Coronary artery (tissue), 2 donors: ENCODE results near the gene ZBTB47.
A peak's percentile ranks its signal among the peaks of the same experiment; 100 is the strongest.

Experiments
- DNase-seq: peaks from one replicate; pipeline ENCODE4 v3.0.0-alpha.2; 2017; ENCODE audit warnings: low spot score
- H3K27ac ChIP-seq, 2 donors: fragments of 200-600 bp; sonication (generic); one replicate each; pipeline ENCODE4 v1.5.1; 2016 to 2019
- H3K4me3 ChIP-seq: fragments of 200-600 bp; sonication (generic); 2 replicates; pipeline ENCODE4 v1.5.1; 2016; ENCODE audit warnings: mild to moderate bottlenecking, moderate library complexity
- CTCF ChIP-seq: fragments of 200-600 bp; sonication (generic); IDR thresholded peaks from one replicate; pipeline ENCODE4 v1.5.1; 2019; ENCODE audit warnings: antibody characterized with exemption

Gene ZBTB47

DNA sequence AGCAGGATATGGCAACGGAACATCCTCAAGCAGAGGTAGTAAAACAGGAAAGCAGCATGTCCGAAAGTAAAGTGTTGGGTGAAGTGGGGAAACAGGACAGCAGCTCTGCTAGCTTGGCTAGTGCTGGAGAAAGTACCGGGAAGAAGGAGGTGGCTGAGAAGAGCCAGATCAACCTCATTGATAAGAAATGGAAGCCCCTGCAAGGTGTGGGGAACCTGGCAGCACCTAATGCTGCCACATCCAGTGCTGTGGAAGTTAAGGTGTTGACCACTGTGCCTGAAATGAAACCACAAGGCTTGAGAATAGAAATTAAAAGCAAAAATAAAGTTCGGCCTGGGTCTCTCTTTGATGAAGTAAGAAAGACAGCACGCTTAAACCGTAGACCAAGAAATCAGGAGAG is 14.3 kb upstream of the ZBTB47 start:
- TF ChIP-seq CTCF = no peak
- no peak overlapping the region for H3K4me3 ChIP-seq
- DNase-seq = no peak
- H3K27ac ChIP-seq = no peak overlapping the region

DNA sequence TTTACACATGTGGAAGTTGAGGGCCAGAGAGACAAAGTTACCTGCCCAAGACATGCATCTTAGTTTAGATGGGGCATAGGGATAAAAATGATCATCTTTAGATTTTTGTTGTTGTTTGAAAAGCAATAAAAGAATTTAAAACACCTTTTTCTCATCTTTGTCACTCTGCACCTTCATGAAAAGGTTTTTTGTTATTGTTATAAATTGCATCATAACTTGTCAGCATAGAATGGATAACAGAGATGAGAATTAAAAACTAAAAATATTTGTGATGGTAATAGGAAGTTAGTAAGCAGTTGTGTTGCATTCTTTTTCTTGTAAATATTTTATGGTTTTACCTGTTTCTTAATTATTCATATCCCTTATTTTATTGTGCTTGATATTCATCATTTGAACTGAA is 13.4 kb upstream of the ZBTB47 start:
- TF ChIP-seq CTCF = no peak
- no peak overlapping the region for H3K4me3 ChIP-seq
- DNase-seq = no peak
- no peak overlapping the region for H3K27ac ChIP-seq

DNA sequence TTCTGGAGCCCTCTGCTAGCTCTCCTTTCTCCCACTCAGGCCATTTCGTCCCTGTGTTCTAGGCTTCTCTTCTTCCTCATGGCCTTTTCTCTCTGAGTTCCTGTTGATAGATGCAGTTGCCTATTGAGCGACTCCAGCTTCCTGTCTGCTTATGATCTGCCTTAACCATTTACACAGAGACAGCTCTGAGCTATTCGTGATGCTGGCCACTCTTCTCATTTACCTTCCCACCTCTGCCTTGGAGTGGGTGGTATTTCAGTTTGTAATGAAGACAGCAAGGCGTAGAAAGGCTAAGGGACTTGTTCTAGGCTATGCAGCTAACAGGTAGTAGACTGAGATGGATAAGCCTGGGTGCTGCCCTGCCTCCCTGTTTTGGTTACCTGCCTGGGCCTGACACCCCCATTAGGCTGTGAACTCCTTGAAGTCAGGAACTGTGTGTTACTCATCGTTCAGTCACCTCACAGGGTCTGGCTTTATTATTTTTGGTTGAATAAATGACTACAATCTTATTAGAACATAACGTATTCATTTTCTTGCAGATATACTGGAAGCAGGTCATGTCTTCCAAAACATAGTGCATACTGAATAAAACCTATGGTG is 12.6 kb upstream of the ZBTB47 start:
- TF ChIP-seq CTCF = no peak
- no peak for DNase-seq
- H3K4me3 ChIP-seq = no peak overlapping the region
- no peak overlapping the region for H3K27ac ChIP-seq

GRCh38 chr3:42647821-42648459 is 5.6 kb upstream of the ZBTB47 start:
- Histone ChIP-seq H3K27ac (no peak overlapping the region), H3K4me3 (no peak overlapping the region)
- no peak for DNase-seq
- TF ChIP-seq CTCF = no peak

DNA sequence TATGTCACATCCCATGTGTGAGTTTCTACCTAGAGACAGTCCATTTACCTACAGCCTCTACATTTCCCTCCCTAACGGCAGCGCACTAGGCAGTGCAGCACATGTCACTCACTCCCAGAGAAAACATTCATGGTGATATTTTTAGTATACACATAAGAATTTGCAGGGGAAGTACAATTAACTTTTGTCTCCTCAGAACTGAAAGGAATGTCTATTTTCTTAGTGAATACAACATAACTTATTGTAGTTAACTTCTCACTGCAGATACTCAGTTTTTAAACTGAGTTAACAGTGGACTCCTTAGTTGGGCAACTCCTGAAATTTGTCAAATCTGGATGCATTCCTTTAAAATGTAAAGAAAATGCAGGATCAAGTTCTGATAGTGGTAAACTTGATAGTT is 4.5 kb upstream of the ZBTB47 start:
- TF ChIP-seq CTCF = no peak
- DNase-seq = no peak
- H3K4me3 ChIP-seq = no peak overlapping the region
- no peak overlapping the region for H3K27ac ChIP-seq

DNA sequence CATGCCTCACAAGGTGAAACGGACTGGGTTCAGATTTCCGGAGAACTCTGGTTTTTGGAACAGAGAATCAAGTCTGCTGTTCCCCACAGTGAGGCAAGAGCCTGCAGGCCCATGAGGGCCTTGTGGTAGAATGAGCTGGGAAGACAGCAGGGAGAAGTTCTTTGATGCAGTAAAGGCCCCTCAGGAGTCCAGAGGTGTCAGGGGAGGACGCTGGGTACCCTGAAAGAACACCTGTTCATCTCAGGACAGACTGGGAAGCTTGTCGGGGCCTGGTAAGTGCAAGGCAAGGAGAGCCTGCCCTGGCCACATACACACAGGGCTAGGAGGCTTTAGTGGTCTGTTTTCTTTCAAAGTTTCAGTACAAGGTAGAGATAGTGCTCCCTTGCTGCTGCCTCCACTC is 3.7 kb upstream of the ZBTB47 start:
- Histone ChIP-seq H3K4me3 (no peak overlapping the region), H3K27ac (peak overlapping the region in 1 of 2 donors; percentile 20)
- DNase-seq = no peak
- no peak for TF ChIP-seq CTCF
